ENCODE results near the gene HSF2.

Gene HSF2

DNA sequence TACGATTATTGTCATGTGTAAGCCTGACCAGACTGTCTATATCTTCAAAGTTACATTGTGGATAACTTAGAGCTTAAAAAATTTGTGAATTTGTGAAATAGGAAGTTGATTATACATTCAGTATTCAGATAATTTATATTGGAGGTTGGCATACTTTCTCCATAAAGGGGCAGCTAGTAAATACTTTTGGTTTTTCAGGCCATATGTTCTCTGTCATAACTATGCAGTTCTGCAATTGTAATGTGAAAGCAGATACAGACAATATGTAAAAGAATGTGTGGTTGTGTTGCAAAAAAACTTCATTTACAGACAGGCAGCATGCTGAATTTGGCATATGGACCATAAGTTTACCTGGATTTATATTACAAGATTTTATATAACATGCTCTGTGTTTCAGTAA is 29.3 kb downstream of the HSF2 start:
- CTCF ChIA-PET, result interaction anchor here (0.9 kb wide), 1 partner anchor 21 kb away, joined by 4 read pairs; no protein-coding TSS in a partner anchor
- TF ChIP-seq CTCF (IDR thresholded peaks at IDR 0.05; ENCODE audit: insufficient read depth, low read length, missing control alignments), result no peak
- POLR2A ChIA-PET, result no interaction called here
- no peak for DNase-seq (ENCODE audit: low read depth, low spot score)
- no peak overlapping the region for H3K4me3 ChIP-seq (ENCODE audit: low read depth, low read length)

DNA sequence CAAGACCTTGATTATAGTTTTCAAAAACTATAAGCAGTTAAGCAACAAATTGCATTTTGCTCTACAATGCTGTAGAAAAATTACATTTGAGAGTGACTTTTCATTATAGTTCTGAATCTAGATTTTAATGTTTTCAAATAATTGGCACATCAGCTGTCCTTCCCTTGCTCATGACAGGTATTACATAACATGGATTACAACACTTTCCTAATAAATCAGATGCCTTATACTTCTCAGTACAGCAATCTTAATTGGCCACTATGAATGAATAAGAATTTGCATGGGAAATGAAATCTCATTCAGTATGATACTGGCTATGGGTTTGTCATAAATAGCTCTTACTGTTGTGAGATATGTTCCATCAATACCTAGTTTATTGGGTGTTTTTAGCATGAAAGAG is 29.9 kb downstream of the HSF2 start:
- H3K4me3 ChIP-seq (ENCODE audit: low read depth, low read length), result no peak overlapping the region
- ChIA-PET CTCF (interaction anchor here (0.9 kb wide), 1 partner anchor 20 kb away, joined by 4 read pairs; no protein-coding TSS in a partner anchor), POLR2A (no interaction called here)
- TF ChIP-seq CTCF (IDR thresholded peaks at IDR 0.05; ENCODE audit: insufficient read depth, low read length, missing control alignments), result no peak
- no peak for DNase-seq (ENCODE audit: low read depth, low spot score)

DNA sequence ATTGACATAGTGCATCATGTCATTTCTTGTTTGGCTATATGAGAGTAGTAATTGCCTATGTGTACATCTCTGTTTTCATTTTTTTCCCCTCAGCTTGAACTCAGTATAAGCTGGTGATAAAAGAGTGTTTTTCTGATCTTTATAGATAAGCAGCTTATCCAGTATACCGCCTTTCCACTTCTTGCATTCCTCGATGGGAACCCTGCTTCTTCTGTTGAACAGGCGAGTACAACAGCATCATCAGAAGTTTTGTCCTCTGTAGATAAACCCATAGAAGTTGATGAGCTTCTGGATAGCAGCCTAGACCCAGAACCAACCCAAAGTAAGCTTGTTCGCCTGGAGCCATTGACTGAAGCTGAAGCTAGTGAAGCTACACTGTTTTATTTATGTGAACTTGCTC is 32.3 kb downstream of the HSF2 start:
- TF ChIP-seq CTCF (IDR thresholded peaks at IDR 0.05; ENCODE audit: insufficient read depth, low read length, missing control alignments), result no peak
- CTCF ChIA-PET, result interaction anchor here (0.6 kb wide), 1 partner anchor 19 kb away, joined by 3 read pairs; no protein-coding TSS in a partner anchor
- H3K4me3 ChIP-seq (ENCODE audit: low read depth, low read length), result no peak overlapping the region
- no peak for DNase-seq (ENCODE audit: low read depth, low spot score)
- POLR2A ChIA-PET, result interaction anchor here (0.6 kb wide), 1 partner anchor 120 kb away, joined by 3 read pairs; no protein-coding TSS in a partner anchor

- no peak for TF ChIP-seq CTCF (IDR thresholded peaks at IDR 0.05; ENCODE audit: insufficient read depth, low read length, missing control alignments)
- ChIA-PET CTCF (no interaction called here), POLR2A (no interaction called here)
- DNase-seq (ENCODE audit: low read depth, low spot score), result peak; percentile 2
- no peak overlapping the region for H3K4me3 ChIP-seq (ENCODE audit: low read depth, low read length)
Observed at GRCh38 chr6:122432816-122433215, 33.4 kb downstream of the HSF2 start.

DNA sequence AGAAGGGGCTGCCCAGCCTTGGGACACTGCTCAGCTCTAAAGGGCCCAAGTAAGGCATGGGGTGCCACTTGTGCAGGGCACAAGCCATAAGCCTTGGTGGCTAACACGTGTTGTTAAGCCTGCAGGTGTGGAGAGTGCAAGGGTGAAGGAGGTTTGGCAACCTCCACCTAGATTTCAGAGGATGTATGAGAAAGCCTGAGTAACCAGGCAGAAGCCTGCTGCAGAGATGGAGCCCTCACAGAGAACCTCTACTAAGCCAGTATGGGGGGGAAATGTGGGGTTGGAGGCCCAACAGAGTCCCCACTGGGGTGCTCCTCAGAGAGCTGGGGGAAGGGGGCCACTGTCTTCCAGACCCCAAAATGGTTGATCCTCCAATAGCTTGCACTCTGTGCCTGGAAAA is 39.5 kb downstream of the HSF2 start:
- ChIA-PET CTCF (no interaction called here), POLR2A (no interaction called here)
- DNase-seq (ENCODE audit: low read depth, low spot score), result no peak
- TF ChIP-seq CTCF (IDR thresholded peaks at IDR 0.05; ENCODE audit: insufficient read depth, low read length, missing control alignments), result no peak
- H3K4me3 ChIP-seq (ENCODE audit: low read depth, low read length), result no peak overlapping the region

- TF ChIP-seq CTCF (IDR thresholded peaks at IDR 0.05; ENCODE audit: insufficient read depth, low read length, missing control alignments), result no peak
- ChIA-PET POLR2A (no interaction called here), CTCF (no interaction called here)
- H3K4me3 ChIP-seq (ENCODE audit: low read depth, low read length), result no peak overlapping the region
- DNase-seq (ENCODE audit: low read depth, low spot score), result no peak
Observed at GRCh38 chr6:122445274-122445673, 45.8 kb downstream of the HSF2 start.
